ENCODE results near the gene SCN8A.

The SCN8A gene

GRCh38 chr12:51838036-51838435, 247.0 kb downstream of the SCN8A start:
- DNase-seq, result no peak

GRCh38 chr12:51838762-51839161, 247.7 kb downstream of the SCN8A start:
- no peak for DNase-seq

GRCh38 chr12:51839310-51839947, 248.4 kb downstream of the SCN8A start:
- DNase-seq, result no peak

- no peak for DNase-seq
Measured at GRCh38 chr12:51840966-51841365, 249.9 kb downstream of the SCN8A start.

- DNase-seq, result no peak
Measured at GRCh38 chr12:51841727-51842126, 250.7 kb downstream of the SCN8A start.

- DNase-seq, result no peak
Measured at GRCh38 chr12:51844854-51845253, 253.8 kb downstream of the SCN8A start.

- DNase-seq, result no peak
Measured at GRCh38 chr12:51845482-51845881, 254.4 kb downstream of the SCN8A start.

- no peak for DNase-seq
Measured at GRCh38 chr12:51846271-51846691, 255.2 kb downstream of the SCN8A start.

- no peak for DNase-seq
Measured at GRCh38 chr12:51846911-51847642, 256.0 kb downstream of the SCN8A start.

- no peak for DNase-seq
Measured at GRCh38 chr12:51847643-51848325, 256.8 kb downstream of the SCN8A start.

- DNase-seq, result no peak
Measured at GRCh38 chr12:51848326-51848727, 257.3 kb downstream of the SCN8A start, which contains the start of gene FIGNL2. FIGNL2 (minus strand) TSS chr12:51848718; CDS start chr12:51822413, 26,305 bp downstream.

- no peak for DNase-seq
Measured at GRCh38 chr12:51848841-51849735, 258.1 kb downstream of the SCN8A start.

- DNase-seq, result no peak
Measured at GRCh38 chr12:51850081-51850964, 259.3 kb downstream of the SCN8A start.

GRCh38 chr12:51850965-51851299, 259.9 kb downstream of the SCN8A start:
- no peak for DNase-seq

- DNase-seq, result no peak
Measured at GRCh38 chr12:51851413-51852124, 260.5 kb downstream of the SCN8A start.

GRCh38 chr12:51852404-51853137, 261.5 kb downstream of the SCN8A start:
- DNase-seq, result no peak

- DNase-seq, result no peak
Measured at GRCh38 chr12:51855586-51856428, 264.8 kb downstream of the SCN8A start.

- DNase-seq, result no peak
Measured at GRCh38 chr12:51860986-51861385, 270.0 kb downstream of the SCN8A start.
